Glutamatergic neuron (in vitro differentiated cells): ENCODE results near the gene NXPH4. TPM values are rescaled to one million over a fixed set of nuclear protein-coding genes. Genes with fewer than 3 reads are reported as not detected.

Experiments
- DNase-seq: peaks from one replicate; pipeline ENCODE4 v3.0.0; 2022
- H3K27ac Mint-ChIP-seq: one replicate; pipeline ENCODE4 v1.8.0; 2020; ENCODE audit warnings: mild to moderate bottlenecking, mixed read lengths, inconsistent platforms; ENCODE audit not compliant: unreplicated experiment
- H3K27me3 Mint-ChIP-seq: one replicate; pipeline ENCODE4 v1.8.0; 2020; ENCODE audit warnings: mild to moderate bottlenecking, moderate library complexity, mixed read lengths, inconsistent platforms; ENCODE audit not compliant: unreplicated experiment
- H3K36me3 Mint-ChIP-seq: one replicate; pipeline ENCODE4 v1.8.0; 2020; ENCODE audit warnings: mild to moderate bottlenecking, mixed read lengths, inconsistent platforms; ENCODE audit not compliant: unreplicated experiment
- H3K4me1 Mint-ChIP-seq: one replicate; pipeline ENCODE4 v1.8.0; 2020; ENCODE audit warnings: mild to moderate bottlenecking, low read depth, mixed read lengths, inconsistent platforms; ENCODE audit not compliant: unreplicated experiment
- H3K4me3 Mint-ChIP-seq: one replicate; pipeline ENCODE4 v1.8.0; 2020; ENCODE audit warnings: mild to moderate bottlenecking, mixed read lengths, inconsistent platforms; ENCODE audit not compliant: unreplicated experiment
- H3K9me3 Mint-ChIP-seq: one replicate; pipeline ENCODE4 v1.8.0; 2020; ENCODE audit warnings: mild to moderate bottlenecking, moderate library complexity, mixed read lengths, inconsistent platforms; ENCODE audit not compliant: unreplicated experiment
- total RNA-seq: library from RNA; stranded (reverse); fragmentation: NEBNext Ultra II Directional; extraction: Animal tissue kit (Norgen Biotek cat#: 25700); gene quantifications from one replicate; pipeline ENCODE4 v1.2.1, GENCODE V29; 2021; ENCODE audit not compliant: unreplicated experiment
- TF ChIP-seq, protein P1 (sequence below): fragments of 200-600 bp; sonication (generic); IDR thresholded peaks from one replicate; pipeline ENCODE4 v1.5.0; 2021; ENCODE audit not compliant: partially characterized antibody, unreplicated experiment

NXPH4 gene
- total RNA-seq, 1 donor from 2014 or later, result 10.5 TPM

- Mint-ChIP-seq H3K9me3 (peaks cover 33% of the 10 kb centered on the region), H3K27ac (peak overlapping the region; percentile 17), H3K4me3 (peak overlapping the region; percentile 52), H3K27me3 (peaks cover 38% of the 10 kb centered on the region), H3K4me1 (peaks cover 29% of the 10 kb centered on the region), H3K36me3 (no peaks in the 10 kb centered on the region)
- no peak for DNase-seq
- TF ChIP-seq, protein P1, sequence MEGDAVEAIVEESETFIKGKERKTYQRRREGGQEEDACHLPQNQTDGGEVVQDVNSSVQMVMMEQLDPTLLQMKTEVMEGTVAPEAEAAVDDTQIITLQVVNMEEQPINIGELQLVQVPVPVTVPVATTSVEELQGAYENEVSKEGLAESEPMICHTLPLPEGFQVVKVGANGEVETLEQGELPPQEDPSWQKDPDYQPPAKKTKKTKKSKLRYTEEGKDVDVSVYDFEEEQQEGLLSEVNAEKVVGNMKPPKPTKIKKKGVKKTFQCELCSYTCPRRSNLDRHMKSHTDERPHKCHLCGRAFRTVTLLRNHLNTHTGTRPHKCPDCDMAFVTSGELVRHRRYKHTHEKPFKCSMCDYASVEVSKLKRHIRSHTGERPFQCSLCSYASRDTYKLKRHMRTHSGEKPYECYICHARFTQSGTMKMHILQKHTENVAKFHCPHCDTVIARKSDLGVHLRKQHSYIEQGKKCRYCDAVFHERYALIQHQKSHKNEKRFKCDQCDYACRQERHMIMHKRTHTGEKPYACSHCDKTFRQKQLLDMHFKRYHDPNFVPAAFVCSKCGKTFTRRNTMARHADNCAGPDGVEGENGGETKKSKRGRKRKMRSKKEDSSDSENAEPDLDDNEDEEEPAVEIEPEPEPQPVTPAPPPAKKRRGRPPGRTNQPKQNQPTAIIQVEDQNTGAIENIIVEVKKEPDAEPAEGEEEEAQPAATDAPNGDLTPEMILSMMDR, result no peak
Observed at GRCh38 chr12:57235017-57235727, 18.6 kb downstream of the NXPH4 start.

DNA sequence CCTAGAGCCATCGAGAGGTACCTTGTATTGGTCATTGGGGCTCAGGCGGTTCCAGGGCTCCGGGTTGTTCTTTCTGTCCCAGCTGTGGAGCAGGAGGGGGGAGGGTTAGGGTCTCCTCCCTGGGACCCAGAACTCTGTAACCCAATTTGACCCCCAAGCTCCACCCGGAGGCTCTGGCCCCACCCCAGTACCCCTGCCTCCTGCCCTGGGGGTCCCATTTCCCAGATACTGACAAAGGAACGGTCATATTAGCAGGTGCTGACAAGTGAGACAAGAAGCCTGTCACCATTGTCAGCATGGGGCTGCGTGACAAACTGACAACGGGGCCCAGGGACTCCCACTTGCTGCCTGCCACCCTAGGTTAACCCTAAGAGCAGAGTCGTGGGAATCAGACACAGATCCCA lies 19.1 kb downstream of the NXPH4 start:
- no peak overlapping the region for H3K27ac Mint-ChIP-seq
- H3K36me3 Mint-ChIP-seq, result no peaks in the 10 kb centered on the region
- H3K9me3 Mint-ChIP-seq, result peaks cover 34% of the 10 kb centered on the region
- H3K27me3 Mint-ChIP-seq, result peaks cover 38% of the 10 kb centered on the region
- peak overlapping the region; percentile 52 for H3K4me3 Mint-ChIP-seq
- TF ChIP-seq, protein P1, result no peak
- H3K4me1 Mint-ChIP-seq, result peaks cover 30% of the 10 kb centered on the region
- no peak for DNase-seq

DNA sequence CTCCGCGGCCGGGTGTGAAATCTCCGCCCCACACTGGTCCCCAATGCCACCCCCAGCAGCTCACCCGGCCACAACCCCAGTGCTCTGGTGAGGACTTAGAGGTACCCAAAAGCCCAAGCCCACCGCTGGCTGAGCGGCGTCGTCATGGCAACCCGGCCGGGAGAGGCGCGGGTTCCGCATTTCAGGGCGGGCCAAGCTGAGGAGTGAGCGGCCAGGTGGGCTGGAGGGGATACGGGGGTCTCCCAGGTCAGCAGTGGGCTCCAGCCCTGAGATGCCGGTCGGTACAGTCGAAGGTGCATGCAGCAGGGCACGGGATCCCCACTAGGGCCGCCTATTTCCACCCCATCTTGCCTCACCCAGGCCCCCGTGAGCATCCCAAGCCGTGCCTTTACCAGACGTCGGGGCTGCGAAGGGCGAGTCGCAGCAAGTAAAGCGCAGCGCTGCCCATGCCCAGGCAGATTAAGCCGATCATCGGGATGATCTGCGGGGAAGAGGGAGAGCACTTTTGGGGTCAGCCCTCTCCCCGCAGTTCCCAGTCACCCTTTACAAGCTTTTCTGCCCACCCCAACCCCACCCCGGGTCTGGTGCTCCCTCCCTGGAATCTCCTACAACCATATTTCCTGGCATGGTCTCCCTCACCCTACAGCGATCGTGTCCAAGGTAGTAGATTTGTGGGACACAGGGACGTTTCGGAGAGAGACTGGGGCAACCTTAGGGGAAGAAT lies 19.8 kb downstream of the NXPH4 start:
- H3K27me3 Mint-ChIP-seq, result peaks cover 39% of the 10 kb centered on the region
- peaks cover 32% of the 10 kb centered on the region for H3K4me1 Mint-ChIP-seq
- H3K9me3 Mint-ChIP-seq, result peaks cover 36% of the 10 kb centered on the region
- no peaks in the 10 kb centered on the region for H3K36me3 Mint-ChIP-seq
- TF ChIP-seq, protein P1, result no peak
- DNase-seq, result peak; percentile 51
- H3K4me3 Mint-ChIP-seq, result no peak overlapping the region
- no peak overlapping the region for H3K27ac Mint-ChIP-seq

GRCh38 chr12:57236925-57237595 lies 20.5 kb downstream of the NXPH4 start:
- peak overlapping the region; percentile 85 for H3K27ac Mint-ChIP-seq
- no peaks in the 10 kb centered on the region for H3K36me3 Mint-ChIP-seq
- H3K9me3 Mint-ChIP-seq, result peaks cover 38% of the 10 kb centered on the region
- H3K4me3 Mint-ChIP-seq, result peak overlapping the region; percentile 87
- DNase-seq, result no peak
- peaks cover 44% of the 10 kb centered on the region for H3K27me3 Mint-ChIP-seq
- peaks cover 34% of the 10 kb centered on the region for H3K4me1 Mint-ChIP-seq
- TF ChIP-seq, protein P1, result no peak

- Mint-ChIP-seq H3K9me3 (peaks cover 39% of the 10 kb centered on the region), H3K27me3 (peaks cover 46% of the 10 kb centered on the region), H3K4me1 (peaks cover 35% of the 10 kb centered on the region), H3K27ac (peak overlapping the region; percentile 85), H3K36me3 (no peaks in the 10 kb centered on the region), H3K4me3 (peak overlapping the region; percentile 87)
- no peak for DNase-seq
- TF ChIP-seq, protein P1, result no peak
Observed at GRCh38 chr12:57237596-57237931, 21.0 kb downstream of the NXPH4 start.
